GM18907 (cell line): ENCODE results near the gene KCNIP1.

Experiments used
- ATAC-seq: cut with Tn5 transposase; IDR thresholded peaks from one replicate; pipeline ENCODE4 v1.9.1; 2021; ENCODE audit warnings: mild to moderate bottlenecking, moderate library complexity; ENCODE audit not compliant: unreplicated experiment

KCNIP1 gene

GRCh38 chr5:170562166-170562874 is 58.5 kb downstream of the KCNIP1 start:
- no peak for ATAC-seq

- no peak for ATAC-seq
These were observed 59.0 kb downstream of the KCNIP1 start for GRCh38 chr5:170562875-170563228.

- ATAC-seq: no peak
These were observed 60.2 kb downstream of the KCNIP1 start for GRCh38 chr5:170563824-170564567.

DNA sequence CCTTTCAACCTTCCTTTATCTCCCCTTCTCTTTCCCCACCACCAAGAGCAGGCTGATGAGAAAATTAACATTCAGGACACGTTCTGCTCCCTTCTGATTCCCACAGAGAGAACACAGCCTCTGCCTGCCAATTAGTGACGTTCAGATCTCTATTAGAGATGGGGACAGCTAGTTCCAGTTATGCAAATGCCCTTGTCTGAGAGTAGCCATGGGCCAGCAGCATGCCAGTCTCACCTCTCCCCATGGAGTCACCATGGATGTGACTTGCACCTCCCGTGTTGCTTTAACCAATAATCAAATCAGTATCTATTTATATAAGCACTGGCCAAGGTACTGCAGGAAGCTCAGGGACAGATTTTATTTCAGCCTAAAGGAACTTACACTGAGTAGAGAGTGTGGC is 61.3 kb downstream of the KCNIP1 start:
- ATAC-seq: no peak

GRCh38 chr5:170569101-170569500 is 65.3 kb downstream of the KCNIP1 start:
- no peak for ATAC-seq

- no peak for ATAC-seq
These were observed 66.7 kb downstream of the KCNIP1 start for GRCh38 chr5:170570476-170570875.

- ATAC-seq: no peak
These were observed 67.5 kb downstream of the KCNIP1 start for GRCh38 chr5:170571281-170571731.

- peak; percentile 86 for ATAC-seq
These were observed 68.3 kb downstream of the KCNIP1 start for GRCh38 chr5:170571875-170572852.

DNA sequence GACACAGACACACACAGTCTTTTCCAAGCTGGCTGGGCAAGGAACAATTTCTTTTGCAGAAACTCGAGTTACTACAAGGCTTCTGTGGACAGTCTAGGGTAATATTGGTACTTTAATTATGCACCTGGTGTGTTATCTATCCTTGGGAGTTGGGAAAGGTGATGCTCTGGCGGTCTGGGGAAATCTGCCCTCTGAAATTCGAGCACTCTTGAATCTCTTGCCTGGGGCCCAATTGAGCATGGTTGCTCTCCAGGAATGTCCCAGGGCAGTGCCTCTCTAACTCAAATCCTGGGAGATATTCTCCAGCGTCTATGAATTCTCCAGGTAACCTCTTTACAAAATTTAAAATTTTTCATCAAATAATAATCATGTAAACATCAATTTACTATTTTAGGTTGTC is 69.3 kb downstream of the KCNIP1 start:
- ATAC-seq: no peak

GRCh38 chr5:170573660-170574059 is 69.8 kb downstream of the KCNIP1 start:
- no peak for ATAC-seq

GRCh38 chr5:170576602-170577535 is 73.0 kb downstream of the KCNIP1 start:
- ATAC-seq: no peak

GRCh38 chr5:170579601-170580000 is 75.8 kb downstream of the KCNIP1 start:
- no peak for ATAC-seq

DNA sequence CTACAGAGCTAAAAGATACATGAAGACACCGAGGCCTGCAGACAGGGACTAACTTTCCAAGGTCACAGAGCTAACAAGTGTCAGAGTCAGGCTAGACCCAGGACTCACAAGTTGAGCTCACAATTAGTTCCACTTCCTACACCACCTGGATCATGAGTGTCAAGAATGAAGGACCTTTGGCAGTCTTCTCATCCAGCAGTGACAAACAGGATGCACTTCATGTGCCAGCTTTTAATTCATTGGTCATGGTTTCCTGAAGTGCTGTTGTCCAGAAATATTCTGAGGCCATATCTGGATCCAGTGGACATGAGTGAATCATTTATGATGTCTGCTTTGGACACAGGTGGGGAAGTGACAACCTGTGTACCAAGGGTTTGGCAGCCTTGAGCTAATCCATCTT is 77.4 kb downstream of the KCNIP1 start:
- ATAC-seq: no peak

DNA sequence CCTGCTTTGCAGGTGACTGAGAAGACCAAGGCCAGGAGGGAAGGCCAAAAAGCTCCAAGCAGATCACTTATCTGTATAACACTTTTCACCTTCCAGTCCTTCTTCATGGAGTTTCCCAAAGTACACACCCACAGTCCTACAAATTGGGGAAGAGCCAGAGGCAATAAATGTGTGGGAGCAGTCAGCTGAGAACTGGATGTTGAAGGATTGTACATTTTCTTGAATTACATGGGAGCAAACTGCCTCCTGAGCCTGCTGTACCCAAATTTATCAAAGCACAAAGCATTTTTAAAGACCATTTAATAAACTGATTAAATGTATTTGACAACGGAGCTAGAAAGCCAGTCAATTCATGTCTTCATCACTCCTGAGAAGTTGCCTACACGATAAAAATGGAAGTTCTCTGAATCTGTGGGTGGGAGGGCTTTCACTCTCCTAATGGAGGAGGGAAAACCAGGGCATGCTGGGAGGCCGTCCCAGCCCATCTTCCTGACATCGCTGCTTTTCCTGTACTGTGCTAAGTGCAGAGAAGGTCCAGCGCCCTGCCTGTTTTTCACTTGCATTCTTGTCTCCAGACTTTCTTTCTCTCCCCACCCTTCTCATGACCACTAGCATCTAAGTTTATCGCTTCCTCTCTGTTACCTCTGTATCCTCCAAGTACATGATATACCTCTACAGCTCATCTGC is 79.0 kb downstream of the KCNIP1 start:
- no peak for ATAC-seq

GRCh38 chr5:170584003-170584402 is 80.2 kb downstream of the KCNIP1 start:
- no peak for ATAC-seq

- ATAC-seq: no peak
These were observed 80.7 kb downstream of the KCNIP1 start for GRCh38 chr5:170584450-170585058.

DNA sequence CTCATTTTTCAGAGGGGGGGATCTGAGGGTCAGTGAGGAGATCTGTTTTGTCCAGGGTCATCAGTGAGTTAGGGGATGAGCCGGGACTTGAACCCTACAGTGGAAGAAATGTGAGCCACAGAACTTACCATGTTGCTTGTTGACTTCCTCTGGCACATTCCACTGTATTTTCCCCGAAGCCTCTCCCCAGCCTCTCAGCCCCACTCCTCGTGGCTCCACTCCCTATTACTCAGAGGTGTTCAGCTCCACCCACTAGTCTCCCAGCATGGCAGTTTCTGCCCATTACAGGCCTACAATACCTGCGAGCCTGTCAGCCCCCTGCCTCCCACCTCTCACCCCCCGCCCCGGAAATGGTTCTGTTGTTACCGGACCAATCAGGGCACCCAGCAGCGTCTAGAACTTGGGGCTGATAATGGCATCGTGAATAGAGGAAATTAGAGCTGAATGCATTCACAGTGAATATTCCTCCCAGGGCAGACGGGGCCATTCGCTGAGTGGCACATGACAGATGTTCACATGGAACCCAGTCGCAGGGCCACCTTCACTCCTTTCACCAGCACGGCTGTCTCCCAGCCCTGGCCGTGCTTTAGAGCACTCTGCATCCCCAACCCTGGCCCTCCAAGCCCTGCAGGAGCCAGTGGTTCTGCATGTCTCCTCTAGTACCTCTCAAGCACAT is 81.6 kb downstream of the KCNIP1 start:
- no peak for ATAC-seq

- ATAC-seq: no peak
These were observed 84.0 kb downstream of the KCNIP1 start for GRCh38 chr5:170587808-170588207.

GRCh38 chr5:170589643-170590042 is 85.8 kb downstream of the KCNIP1 start:
- no peak for ATAC-seq
